Measurements from ENCODE around the gene CEP55. TPM values are rescaled to one million over a fixed set of nuclear protein-coding genes. Genes with fewer than 3 reads are reported as not detected.

The CEP55 gene
- total and polyA plus RNA-seq, 12 donors = 0.32 to 7.7 (median 1.2) TPM

GRCh38 chr10:93576888-93577287 lies 80.5 kb downstream of the CEP55 start:
- Histone ChIP-seq H3K4me3 (no peak overlapping the region), H3K27me3 (no peaks in the 10 kb centered on the region), H3K4me1 (replicated peaks in 1 of 2) (no peaks in the 10 kb centered on the region), H3K9me3 (replicated peaks in 1 of 3) (no peaks in the 10 kb centered on the region), H3K27ac (no peak overlapping the region), H3K36me3 (replicated peaks in 1 of 2) (no peaks in the 10 kb centered on the region)
- intact Hi-C loops (cut with DNase I) = no loop called here
- no peak for TF ChIP-seq CTCF (IDR thresholded peaks at IDR 0.05)
- TF ChIP-seq POLR2A (IDR thresholded peaks at IDR 0.05) = no peak
- WGBS, 4 donors = 67 to 69% (median 67%) methylated on average over 3 of the region's 3 CpGs
- no peak for DNase-seq

DNA sequence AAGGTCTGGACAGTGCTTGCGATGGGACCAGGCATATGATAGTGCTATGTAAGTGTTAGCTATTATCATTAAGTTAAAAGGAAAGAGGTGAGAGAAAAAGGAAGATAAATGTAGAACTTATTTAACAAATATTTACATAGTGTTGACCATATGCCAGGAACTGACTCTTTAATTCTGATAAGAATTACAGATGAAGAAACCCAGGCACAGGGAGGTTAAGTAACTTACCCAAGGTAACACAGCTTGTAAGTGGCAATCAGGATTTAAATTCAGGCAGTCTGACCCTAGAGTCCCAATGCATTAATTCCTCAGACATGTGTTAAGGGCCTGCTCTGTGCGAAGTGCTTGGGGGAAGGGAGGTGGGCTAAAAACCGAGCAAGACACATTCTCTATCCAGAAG lies 81.2 kb downstream of the CEP55 start:
- H3K36me3 ChIP-seq (replicated peaks in 1 of 2) = no peaks in the 10 kb centered on the region
- no peak overlapping the region for H3K4me3 ChIP-seq
- WGBS, 4 donors = 85 to 89% (median 88%) methylated on average over 3 of the region's 3 CpGs
- H3K4me1 ChIP-seq (replicated peaks in 1 of 2) = no peaks in the 10 kb centered on the region
- no peak for DNase-seq
- TF ChIP-seq POLR2A (IDR thresholded peaks at IDR 0.05) = no peak
- TF ChIP-seq CTCF (IDR thresholded peaks at IDR 0.05) = no peak
- H3K9me3 ChIP-seq (replicated peaks in 1 of 3) = no peaks in the 10 kb centered on the region
- intact Hi-C loops (cut with DNase I) = no loop called here
- no peaks in the 10 kb centered on the region for H3K27me3 ChIP-seq
- H3K27ac ChIP-seq = no peak overlapping the region

Small RNAs within 50 kb of the gene (small RNA-seq; reads per million reads assigned to genes)
- 0 to 0.12 reads per million in 2 donors for gene RNA5SP323

Other genes starting within 250 kb of the CEP55 start
- gene MYOF, start 14.3 kb upstream of the CEP55 start, total RNA-seq = 100 to 1,000 TPM in 1 of 9 donors, 10 to 100 TPM in 7, 1 to 10 TPM in 1; 4.1 to 119 (median 54.4) TPM
- 10 to 100 TPM in 2 of 3 donors, 1 to 10 TPM in 1; 9.0 to 22.9 (median 10.8) TPM for gene MYOF, start 14.3 kb upstream of the CEP55 start, polyA plus RNA-seq
- gene FFAR4, start 70.1 kb downstream of the CEP55 start, total RNA-seq = 1 to 10 TPM in 4 of 9 donors, under 1 TPM in 3, not detected in 2; 0.42 to 1.4 (median 1.2) TPM
- gene FFAR4, start 70.1 kb downstream of the CEP55 start, polyA plus RNA-seq = under 1 TPM; 0.20 to 0.57 (median 0.24) TPM
- 10 to 100 TPM in 5 of 9 donors, 1 to 10 TPM in 2, under 1 TPM in 1, not detected in 1; 0.66 to 14.5 (median 10.8) TPM for gene RBP4, start 104.6 kb downstream of the CEP55 start, total RNA-seq
- 100 to 1,000 TPM in 1 of 3 donors, 1 to 10 TPM in 2; 4.8 to 224 (median 5.3) TPM for gene RBP4, start 104.6 kb downstream of the CEP55 start, polyA plus RNA-seq
- not detected for gene PDE6C, start 115.9 kb downstream of the CEP55 start, total RNA-seq
- not detected for gene PDE6C, start 115.9 kb downstream of the CEP55 start, polyA plus RNA-seq
- 10 to 100 TPM in 7 of 9 donors, 1 to 10 TPM in 2; 3.3 to 73.4 (median 12.6) TPM for gene FRA10AC1, start 206.0 kb downstream of the CEP55 start, total RNA-seq
- gene FRA10AC1, start 206.0 kb downstream of the CEP55 start, polyA plus RNA-seq = 10 to 100 TPM; 13.6 to 27.0 (median 13.6) TPM